Stomach smooth muscle (tissue), 2 donors: ENCODE data around the gene RBL1.
"Not testable (repeated sequence)": the region's sequence is repeated elsewhere in the genome, so short reads cannot be mapped to it uniquely, and the experiment has no call there.

Experiments used
- H3K27ac ChIP-seq: one replicate; pipeline ENCODE4 v1.7.0; 2013; ENCODE audit warnings: mild to moderate bottlenecking, low read length, inconsistent platforms
- H3K27me3 ChIP-seq, 2 donors: one replicate each; pipeline ENCODE4 v1.7.0; 2013; ENCODE audit warnings: low read length in 2 of 2; ENCODE audit not compliant: insufficient read depth in 2 of 2, control insufficient read depth in 1 of 2
- H3K36me3 ChIP-seq, 2 donors: one replicate each; pipeline ENCODE4 v1.7.0; 2013; ENCODE audit warnings: low read length in 2 of 2; ENCODE audit not compliant: control insufficient read depth in 2 of 2, insufficient read depth in 2 of 2
- H3K4me1 ChIP-seq: one replicate; pipeline ENCODE4 v1.7.0; 2013; ENCODE audit warnings: low read length; ENCODE audit not compliant: control insufficient read depth, insufficient read depth
- H3K4me3 ChIP-seq, 2 donors: one replicate each; pipeline ENCODE4 v1.7.0; 2013; ENCODE audit warnings: low read length in 2 of 2
- H3K9ac ChIP-seq, 2 donors: one replicate each; pipeline ENCODE4 v1.7.0; 2013; ENCODE audit warnings: low read length in 2 of 2, mild to moderate bottlenecking in 1 of 2
- H3K9me3 ChIP-seq, 2 donors: one replicate each; pipeline ENCODE4 v1.7.0; 2013; ENCODE audit warnings: low read length in 2 of 2; ENCODE audit not compliant: control insufficient read depth in 2 of 2
- donor health status: healthy.
- donor health status: Pancreatic carcinoma.

Gene RBL1, protein sequence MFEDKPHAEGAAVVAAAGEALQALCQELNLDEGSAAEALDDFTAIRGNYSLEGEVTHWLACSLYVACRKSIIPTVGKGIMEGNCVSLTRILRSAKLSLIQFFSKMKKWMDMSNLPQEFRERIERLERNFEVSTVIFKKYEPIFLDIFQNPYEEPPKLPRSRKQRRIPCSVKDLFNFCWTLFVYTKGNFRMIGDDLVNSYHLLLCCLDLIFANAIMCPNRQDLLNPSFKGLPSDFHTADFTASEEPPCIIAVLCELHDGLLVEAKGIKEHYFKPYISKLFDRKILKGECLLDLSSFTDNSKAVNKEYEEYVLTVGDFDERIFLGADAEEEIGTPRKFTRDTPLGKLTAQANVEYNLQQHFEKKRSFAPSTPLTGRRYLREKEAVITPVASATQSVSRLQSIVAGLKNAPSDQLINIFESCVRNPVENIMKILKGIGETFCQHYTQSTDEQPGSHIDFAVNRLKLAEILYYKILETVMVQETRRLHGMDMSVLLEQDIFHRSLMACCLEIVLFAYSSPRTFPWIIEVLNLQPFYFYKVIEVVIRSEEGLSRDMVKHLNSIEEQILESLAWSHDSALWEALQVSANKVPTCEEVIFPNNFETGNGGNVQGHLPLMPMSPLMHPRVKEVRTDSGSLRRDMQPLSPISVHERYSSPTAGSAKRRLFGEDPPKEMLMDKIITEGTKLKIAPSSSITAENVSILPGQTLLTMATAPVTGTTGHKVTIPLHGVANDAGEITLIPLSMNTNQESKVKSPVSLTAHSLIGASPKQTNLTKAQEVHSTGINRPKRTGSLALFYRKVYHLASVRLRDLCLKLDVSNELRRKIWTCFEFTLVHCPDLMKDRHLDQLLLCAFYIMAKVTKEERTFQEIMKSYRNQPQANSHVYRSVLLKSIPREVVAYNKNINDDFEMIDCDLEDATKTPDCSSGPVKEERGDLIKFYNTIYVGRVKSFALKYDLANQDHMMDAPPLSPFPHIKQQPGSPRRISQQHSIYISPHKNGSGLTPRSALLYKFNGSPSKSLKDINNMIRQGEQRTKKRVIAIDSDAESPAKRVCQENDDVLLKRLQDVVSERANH

DNA sequence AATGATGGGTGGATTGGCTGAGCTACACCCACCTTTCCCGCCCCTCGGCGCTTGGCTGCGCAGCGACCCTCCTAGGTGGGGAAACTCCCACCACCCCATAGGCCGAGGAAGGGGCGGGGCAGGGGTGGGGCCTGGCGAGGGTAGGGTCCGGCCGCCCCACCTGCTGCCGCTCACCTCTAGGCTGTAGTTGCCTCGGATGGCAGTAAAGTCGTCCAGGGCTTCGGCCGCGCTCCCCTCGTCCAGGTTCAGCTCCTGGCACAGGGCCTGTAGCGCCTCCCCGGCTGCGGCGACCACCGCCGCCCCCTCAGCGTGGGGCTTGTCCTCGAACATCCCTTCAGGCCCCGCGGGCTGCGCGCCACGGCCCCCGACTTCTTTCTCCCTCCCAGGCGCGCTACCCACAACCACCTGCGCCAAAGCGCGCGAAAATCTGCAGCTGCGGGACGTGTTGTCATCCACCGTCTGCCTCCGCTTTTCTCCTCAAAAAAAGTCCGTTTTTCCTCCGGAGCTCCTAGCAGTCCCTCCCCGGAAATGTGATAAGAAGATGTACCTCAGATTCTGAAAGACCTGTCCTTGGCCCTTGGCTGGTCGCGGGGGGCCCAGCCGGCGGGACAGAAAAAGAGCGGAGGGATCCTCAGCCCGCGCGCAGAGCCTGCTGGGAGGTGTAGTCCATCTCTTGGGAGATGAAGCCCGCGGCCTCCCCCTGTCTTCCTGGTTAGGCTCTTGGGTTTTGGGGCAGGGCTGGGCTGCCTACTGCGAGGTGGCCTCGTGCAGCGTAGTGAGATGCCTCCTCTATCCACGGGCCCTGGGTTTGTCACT, at the start of gene RBL1:
Gene RBL1, minus strand, starts transcription at position 399 of the 816 bp plus-strand sequence. Its CDS starts 69 bp downstream, at position 330.
- Histone ChIP-seq H3K27ac (peak within 1 kb of the TSS; percentile 49), H3K4me3 (peak within 1 kb of the TSS; percentile 86 to 88), H3K27me3 (no peaks in the 10 kb centered on the region), H3K4me1 (peaks cover 12% of the 10 kb centered on the region), H3K9ac (peak within 1 kb of the TSS; percentile 62 to 71), H3K36me3 (no peaks in the 10 kb centered on the region), H3K9me3 (no peaks in the 10 kb centered on the region)

DNA sequence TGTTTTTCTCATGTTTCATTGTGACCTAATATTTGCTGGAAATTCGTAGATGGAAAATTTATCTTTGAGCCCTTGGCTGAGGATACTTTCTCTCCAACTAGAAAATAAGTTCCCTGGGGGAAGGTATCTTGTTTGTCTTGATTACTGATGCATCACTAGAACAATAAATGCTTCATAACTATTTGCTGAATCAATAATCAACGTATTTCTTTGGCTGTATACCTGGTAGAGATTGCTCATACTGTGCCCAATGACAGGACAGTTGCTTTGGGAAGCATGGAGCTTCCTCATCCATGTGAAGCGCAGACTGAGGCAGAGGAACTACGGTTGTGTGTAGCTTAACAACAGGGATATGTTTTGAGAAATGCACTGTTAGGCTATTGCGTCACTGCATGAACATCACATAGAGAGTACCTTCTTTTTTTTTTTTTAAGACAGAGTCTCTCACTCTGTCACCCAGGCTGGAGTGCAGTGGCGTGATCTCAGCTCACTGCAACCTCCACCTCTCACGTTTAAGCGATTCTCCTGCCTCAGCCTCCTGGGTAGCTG, 49.1 kb upstream of the RBL1 start:
- H3K27me3 ChIP-seq = no peaks in the 10 kb centered on the region
- H3K9me3 ChIP-seq = no peaks in the 10 kb centered on the region
- H3K27ac ChIP-seq = no peak overlapping the region
- H3K4me3 ChIP-seq = no peak overlapping the region
- H3K36me3 ChIP-seq = peaks cover 2 to 3% of the 10 kb centered on the region in 2 donors
- H3K4me1 ChIP-seq = no peaks in the 10 kb centered on the region
- H3K9ac ChIP-seq = no peak overlapping the region

DNA sequence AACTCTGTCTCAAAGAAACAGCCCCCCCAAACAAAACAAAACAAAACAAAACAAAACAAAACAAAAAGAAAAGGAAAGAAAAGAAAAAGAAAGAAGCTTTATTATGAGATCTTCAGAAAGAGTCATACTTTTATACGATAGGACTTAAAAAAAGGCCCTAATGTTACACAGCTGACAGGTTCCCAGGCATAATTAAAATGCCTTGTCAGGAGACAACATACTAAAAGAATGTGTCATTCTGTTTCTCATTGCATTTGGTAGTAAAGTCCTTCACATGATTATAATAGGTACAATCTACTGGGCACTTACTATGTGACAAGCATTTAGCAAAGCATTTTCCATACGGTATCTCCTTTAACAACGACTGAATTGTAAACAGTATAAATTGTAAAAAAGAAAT, 46.9 kb upstream of the RBL1 start:
- Histone ChIP-seq H3K4me3 (no peak overlapping the region), H3K27ac (no peak overlapping the region), H3K9me3 (no peaks in the 10 kb centered on the region), H3K36me3 (peaks cover 2 to 3% of the 10 kb centered on the region in 2 donors), H3K9ac (no peak overlapping the region), H3K4me1 (no peaks in the 10 kb centered on the region), H3K27me3 (no peaks in the 10 kb centered on the region)

DNA sequence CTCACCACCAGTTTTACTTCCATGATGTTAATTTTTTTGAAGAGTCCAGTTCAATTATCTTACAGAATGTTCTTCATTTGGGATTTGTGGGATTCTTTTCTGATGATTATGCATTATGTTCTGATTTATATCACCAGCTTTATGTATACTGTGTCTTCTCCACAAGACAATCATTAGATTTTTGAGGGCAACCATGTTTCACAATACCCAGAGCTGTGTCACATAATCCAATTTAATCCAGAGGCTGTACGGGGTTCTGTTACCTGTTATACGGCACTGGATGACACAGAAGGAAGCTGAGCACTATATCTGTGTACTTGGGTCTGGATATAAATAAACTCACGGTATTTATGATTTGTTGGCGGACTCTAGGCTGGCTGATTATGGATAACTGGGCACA, 41.8 kb upstream of the RBL1 start:
- Histone ChIP-seq H3K4me1 (no peaks in the 10 kb centered on the region), H3K36me3 (peaks cover 0 to 4% of the 10 kb centered on the region in 2 donors), H3K9ac (no peak overlapping the region), H3K27ac (no peak overlapping the region), H3K9me3 (no peaks in the 10 kb centered on the region), H3K27me3 (no peaks in the 10 kb centered on the region), H3K4me3 (no peak overlapping the region)

DNA sequence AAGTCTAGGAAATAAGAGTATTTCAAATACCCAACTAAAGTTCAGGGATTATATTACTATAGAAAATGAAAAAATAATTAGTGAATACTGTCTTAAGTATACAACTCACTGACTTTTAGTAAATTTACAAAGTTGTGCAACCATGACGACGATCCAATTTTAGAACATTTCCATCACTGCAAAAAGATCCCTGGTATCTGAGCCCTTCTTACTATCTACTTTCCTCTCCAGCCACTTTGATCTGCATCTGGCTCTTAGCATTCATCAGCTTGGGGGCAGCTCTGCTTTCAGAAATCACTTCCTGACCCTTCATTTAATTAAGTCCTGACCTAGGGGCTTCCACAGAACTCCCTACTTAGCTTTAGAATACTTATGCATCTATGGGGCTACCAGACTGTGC, 38.2 kb upstream of the RBL1 start:
- peaks cover 0 to 6% of the 10 kb centered on the region in 2 donors for H3K36me3 ChIP-seq
- no peaks in the 10 kb centered on the region for H3K4me1 ChIP-seq
- no peak overlapping the region for H3K4me3 ChIP-seq
- no peak overlapping the region for H3K27ac ChIP-seq
- no peaks in the 10 kb centered on the region for H3K9me3 ChIP-seq
- H3K9ac ChIP-seq = no peak overlapping the region
- no peaks in the 10 kb centered on the region for H3K27me3 ChIP-seq

DNA sequence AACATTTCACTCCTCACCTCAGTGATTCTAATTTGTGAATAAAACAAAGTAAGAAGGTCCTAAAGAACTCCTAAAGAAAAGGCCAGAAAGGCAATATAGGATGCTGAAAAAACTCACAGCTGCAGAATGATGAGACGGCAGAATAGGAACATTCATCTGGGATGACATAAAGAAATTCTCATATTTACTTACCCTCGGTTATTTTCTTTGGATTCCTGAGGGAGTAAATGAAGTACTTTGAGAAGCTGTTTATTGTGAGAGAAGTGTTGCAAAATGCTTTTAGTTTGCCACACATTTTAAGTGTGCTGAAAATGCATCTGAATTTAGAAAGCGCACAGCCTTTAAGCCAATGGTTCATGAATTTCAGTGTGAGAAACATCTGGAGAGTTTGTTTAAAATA, 35.7 kb upstream of the RBL1 start:
- Histone ChIP-seq H3K36me3 (peaks cover 0 to 6% of the 10 kb centered on the region in 2 donors), H3K27ac (no peak overlapping the region), H3K9me3 (no peaks in the 10 kb centered on the region), H3K4me1 (no peaks in the 10 kb centered on the region), H3K4me3 (no peak overlapping the region), H3K27me3 (no peaks in the 10 kb centered on the region), H3K9ac (no peak overlapping the region)

DNA sequence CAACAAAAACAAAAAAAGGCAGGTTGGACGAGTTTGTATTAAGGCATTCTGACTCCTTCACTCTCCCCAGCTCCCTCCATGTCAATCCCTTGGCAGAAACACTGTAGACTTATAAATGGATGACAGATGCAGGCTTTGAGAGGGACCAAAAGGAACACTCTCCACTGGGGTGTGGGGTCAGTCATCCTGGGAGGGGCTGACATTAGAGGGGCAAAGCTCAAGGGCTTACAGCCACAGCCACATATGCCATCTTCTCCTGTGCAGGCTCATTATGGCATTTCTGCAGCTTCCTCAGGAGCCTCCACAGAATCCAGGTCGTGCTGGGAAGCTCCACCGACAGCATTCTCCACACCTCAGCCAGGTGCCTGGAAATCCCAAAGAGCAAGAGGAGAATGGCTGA, 33.0 kb upstream of the RBL1 start:
- H3K4me1 ChIP-seq = no peaks in the 10 kb centered on the region
- H3K9me3 ChIP-seq = no peaks in the 10 kb centered on the region
- H3K27me3 ChIP-seq = no peaks in the 10 kb centered on the region
- no peak overlapping the region for H3K4me3 ChIP-seq
- H3K36me3 ChIP-seq = peaks cover 0 to 6% of the 10 kb centered on the region in 2 donors
- no peak overlapping the region for H3K27ac ChIP-seq
- no peak overlapping the region for H3K9ac ChIP-seq

DNA sequence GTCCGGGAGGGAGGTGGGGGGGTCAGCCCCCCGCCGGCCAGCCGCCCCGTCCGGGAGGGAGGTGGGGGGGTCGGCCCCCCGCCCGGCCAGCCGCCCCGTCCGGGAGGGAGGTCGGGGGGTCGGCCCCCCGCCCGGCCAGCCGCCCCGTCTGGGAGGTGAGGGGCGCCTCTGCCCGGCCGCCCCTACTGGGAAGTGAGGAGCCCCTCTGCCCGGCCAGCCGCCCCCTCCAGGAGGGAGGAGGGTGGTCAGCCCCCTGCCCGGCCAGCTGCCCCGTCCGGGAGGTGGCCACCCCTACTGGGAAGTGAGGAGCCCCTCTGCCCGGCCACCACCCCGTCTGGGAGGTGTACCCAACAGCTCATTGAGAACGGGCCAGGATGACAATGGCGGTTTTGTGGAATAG, 30.5 kb upstream of the RBL1 start:
- H3K27ac ChIP-seq, H3K27me3 ChIP-seq, H3K4me1 ChIP-seq, H3K4me3 ChIP-seq, H3K9ac ChIP-seq, H3K9me3 ChIP-seq, H3K36me3 ChIP-seq: not testable (repeated sequence)

DNA sequence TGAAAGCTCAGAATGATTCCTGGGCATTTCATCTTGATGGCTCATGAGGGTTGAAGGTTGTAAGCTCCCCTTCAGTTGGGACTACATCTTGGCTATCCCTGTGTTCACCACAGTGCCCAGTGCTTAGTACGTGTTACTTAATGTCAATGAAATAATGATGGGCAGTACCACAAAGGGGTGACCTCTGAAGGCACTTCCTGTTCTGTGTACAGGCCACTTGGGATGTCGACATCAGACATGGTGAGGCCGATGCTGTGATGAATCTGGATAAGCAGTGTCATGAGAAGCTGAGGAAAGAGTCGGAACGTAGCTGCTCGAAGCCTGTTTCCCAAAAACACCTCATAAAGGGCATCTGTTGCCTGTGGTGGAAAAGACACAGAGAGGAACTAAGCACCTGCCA, 27.6 kb upstream of the RBL1 start:
- Histone ChIP-seq H3K4me1 (no peaks in the 10 kb centered on the region), H3K9ac (no peak overlapping the region), H3K27ac (no peak overlapping the region), H3K9me3 (no peaks in the 10 kb centered on the region), H3K36me3 (no peaks in the 10 kb centered on the region), H3K27me3 (no peaks in the 10 kb centered on the region), H3K4me3 (no peak overlapping the region)

DNA sequence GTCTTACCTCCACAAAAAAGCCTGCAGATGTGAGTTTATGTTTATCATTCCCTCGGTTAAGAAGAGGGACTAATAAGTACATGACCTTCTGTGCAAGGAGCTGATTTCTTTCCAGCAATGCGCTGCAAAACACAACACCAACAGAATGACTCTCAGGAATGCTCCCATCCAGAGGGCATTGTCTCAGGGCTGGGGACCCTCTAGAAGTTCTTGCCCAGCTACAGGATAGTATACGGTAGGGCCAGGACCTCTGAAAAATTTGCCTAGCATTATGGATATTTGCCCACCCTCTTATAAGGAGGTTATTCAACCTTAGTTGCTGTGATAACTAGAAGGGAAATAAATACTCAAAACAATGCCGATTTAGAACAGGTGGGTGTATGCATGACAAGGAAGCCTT, 24.7 kb upstream of the RBL1 start:
- H3K4me3 ChIP-seq = no peak overlapping the region
- H3K9ac ChIP-seq = no peak overlapping the region
- no peaks in the 10 kb centered on the region for H3K27me3 ChIP-seq
- H3K27ac ChIP-seq = no peak overlapping the region
- H3K36me3 ChIP-seq = no peaks in the 10 kb centered on the region
- H3K4me1 ChIP-seq = no peaks in the 10 kb centered on the region
- H3K9me3 ChIP-seq = no peaks in the 10 kb centered on the region
